ENCODE measurements around the gene LHX5.

The LHX5 gene

DNA sequence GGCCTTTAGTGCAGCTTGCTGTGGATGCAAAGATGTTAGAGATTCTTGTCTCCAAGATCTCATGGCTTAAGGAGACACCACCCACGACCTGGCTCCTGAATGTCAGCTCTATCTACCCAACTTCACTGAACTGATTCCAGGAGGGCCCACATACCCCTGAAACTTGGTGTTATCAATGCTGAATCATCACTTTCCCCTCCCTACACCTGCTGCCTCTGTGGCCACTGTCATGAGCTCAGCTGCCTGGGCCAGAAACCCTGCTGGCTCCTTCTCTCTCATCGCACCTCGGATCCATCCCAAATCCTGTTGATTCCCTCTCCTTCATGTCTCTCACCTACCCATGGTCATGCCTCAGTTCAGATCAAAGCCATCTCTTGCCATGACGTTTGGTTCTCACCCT, 15.1 kb upstream of the LHX5 start:
- H3K27ac Mint-ChIP-seq, result no peak overlapping the region
- H3K36me3 Mint-ChIP-seq, result no peaks in the 10 kb centered on the region
- no peak for ATAC-seq (replicated peaks)
- no peaks in the 10 kb centered on the region for H3K4me1 Mint-ChIP-seq
- H3K27me3 Mint-ChIP-seq, result peaks cover 53 to 77% of the 10 kb centered on the region in 2 donors
- peaks cover 0 to 5% of the 10 kb centered on the region in 2 donors for H3K9me3 Mint-ChIP-seq
- no peak overlapping the region for H3K4me3 Mint-ChIP-seq
- no peak for DNase-seq

DNA sequence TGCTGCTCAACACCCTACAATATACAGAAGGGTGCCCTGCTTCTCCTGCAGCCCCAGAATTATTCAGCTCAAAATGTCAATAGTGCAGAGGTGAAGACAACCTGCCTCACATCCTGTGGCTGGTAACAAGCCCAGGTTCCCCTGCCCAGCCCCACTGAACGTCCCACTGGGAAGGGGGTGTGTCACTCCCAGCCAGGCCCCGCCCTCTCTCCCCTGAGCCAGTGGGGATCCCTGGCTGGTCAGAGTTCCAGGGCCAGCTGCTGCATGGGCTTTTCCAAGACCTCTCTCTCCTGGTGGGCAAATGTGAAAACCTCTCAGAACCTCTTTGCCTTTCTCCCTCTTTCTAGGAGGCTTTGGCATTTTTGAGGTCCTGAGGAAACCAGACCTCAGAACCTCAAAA, 13.7 kb upstream of the LHX5 start:
- Mint-ChIP-seq H3K4me3 (no peak overlapping the region), H3K36me3 (no peaks in the 10 kb centered on the region), H3K27ac (no peak overlapping the region), H3K9me3 (no peaks in the 10 kb centered on the region), H3K27me3 (peaks cover 55 to 81% of the 10 kb centered on the region in 2 donors), H3K4me1 (no peaks in the 10 kb centered on the region)
- no peak for ATAC-seq (replicated peaks)
- no peak for DNase-seq

- Mint-ChIP-seq H3K36me3 (peaks cover 5 to 7% of the 10 kb centered on the region in 2 donors), H3K27me3 (peaks cover 65 to 91% of the 10 kb centered on the region in 2 donors)
Measured at GRCh38 chr12:113482334-113482733, 10.7 kb upstream of the LHX5 start.

GRCh38 chr12:113480336-113480971, 8.8 kb upstream of the LHX5 start:
- DNase-seq, result no peak
- no peak for ATAC-seq (replicated peaks)
- Mint-ChIP-seq H3K27me3 (peaks cover 62 to 93% of the 10 kb centered on the region in 2 donors), H3K36me3 (peaks cover 5 to 7% of the 10 kb centered on the region in 2 donors), H3K4me1 (peaks cover 4 to 16% of the 10 kb centered on the region in 2 donors), H3K27ac (peak overlapping the region; percentile 92), H3K4me3 (peak overlapping the region in 1 of 2 donors; percentile 65), H3K9me3 (peaks cover 2 to 4% of the 10 kb centered on the region in 2 donors)

More at GRCh38 chr12:113482334-113482733, 10.7 kb upstream of the LHX5 start:
- Mint-ChIP-seq H3K4me1 (peaks cover 4 to 16% of the 10 kb centered on the region in 2 donors), H3K4me3 (no peak overlapping the region), H3K9me3 (peaks cover 2 to 4% of the 10 kb centered on the region in 2 donors), H3K27ac (no peak overlapping the region)
- no peak for DNase-seq
- ATAC-seq (replicated peaks), result no peak

DNA sequence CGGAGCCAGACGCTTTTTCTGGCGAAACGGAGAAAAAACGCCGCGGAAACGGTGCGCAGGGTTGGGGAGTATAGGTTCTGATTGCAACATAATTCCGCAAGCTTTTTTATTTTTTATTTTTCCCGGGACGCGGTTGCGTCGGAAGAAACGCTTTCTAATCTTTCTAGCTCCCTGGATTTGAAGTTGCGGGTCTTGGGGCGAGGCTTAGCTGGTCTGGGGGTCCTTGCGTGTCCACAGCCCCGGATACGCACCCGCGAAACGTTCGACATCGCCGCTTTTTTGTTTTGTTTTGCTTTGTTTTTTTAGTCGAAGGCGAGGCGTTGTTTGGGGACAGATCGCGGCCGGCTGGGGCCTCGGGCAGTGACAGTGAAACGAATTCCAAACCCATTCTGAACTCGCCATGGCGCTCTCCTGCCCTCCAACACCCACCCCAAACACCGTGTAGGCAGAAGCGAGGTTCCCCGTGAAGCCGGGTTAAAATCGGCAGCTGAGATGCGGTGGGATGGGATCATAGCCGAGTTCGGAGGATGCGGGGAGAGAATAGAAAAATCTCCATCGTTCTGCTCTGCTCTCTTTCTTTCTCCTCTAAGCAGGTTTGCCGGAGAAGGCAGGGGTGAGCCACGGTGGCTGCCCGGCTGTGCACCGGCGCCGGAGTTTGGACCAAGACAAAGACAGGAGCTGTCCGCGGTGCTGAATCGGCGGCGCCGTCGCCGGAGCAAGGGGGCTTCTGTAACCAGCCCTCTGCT, 8.1 kb upstream of the LHX5 start:
- Mint-ChIP-seq H3K27ac (peak overlapping the region; percentile 92), H3K27me3 (peaks cover 68 to 94% of the 10 kb centered on the region in 2 donors), H3K4me1 (peaks cover 4 to 23% of the 10 kb centered on the region in 2 donors), H3K36me3 (peaks cover 5 to 7% of the 10 kb centered on the region in 2 donors), H3K4me3 (peak overlapping the region; percentile 35 to 65), H3K9me3 (peaks cover 2 to 4% of the 10 kb centered on the region in 2 donors)
- no peak for DNase-seq
- no peak for ATAC-seq (replicated peaks)

GRCh38 chr12:113479216-113479589, 7.5 kb upstream of the LHX5 start:
- peaks cover 2 to 4% of the 10 kb centered on the region in 2 donors for H3K9me3 Mint-ChIP-seq
- DNase-seq, result no peak
- peak overlapping the region in 1 of 2 donors; percentile 44 for H3K4me3 Mint-ChIP-seq
- no peak for ATAC-seq (replicated peaks)
- H3K36me3 Mint-ChIP-seq, result peaks cover 5 to 7% of the 10 kb centered on the region in 2 donors
- peak overlapping the region; percentile 92 for H3K27ac Mint-ChIP-seq
- H3K27me3 Mint-ChIP-seq, result peaks cover 74 to 97% of the 10 kb centered on the region in 2 donors
- peaks cover 8 to 29% of the 10 kb centered on the region in 2 donors for H3K4me1 Mint-ChIP-seq

DNA sequence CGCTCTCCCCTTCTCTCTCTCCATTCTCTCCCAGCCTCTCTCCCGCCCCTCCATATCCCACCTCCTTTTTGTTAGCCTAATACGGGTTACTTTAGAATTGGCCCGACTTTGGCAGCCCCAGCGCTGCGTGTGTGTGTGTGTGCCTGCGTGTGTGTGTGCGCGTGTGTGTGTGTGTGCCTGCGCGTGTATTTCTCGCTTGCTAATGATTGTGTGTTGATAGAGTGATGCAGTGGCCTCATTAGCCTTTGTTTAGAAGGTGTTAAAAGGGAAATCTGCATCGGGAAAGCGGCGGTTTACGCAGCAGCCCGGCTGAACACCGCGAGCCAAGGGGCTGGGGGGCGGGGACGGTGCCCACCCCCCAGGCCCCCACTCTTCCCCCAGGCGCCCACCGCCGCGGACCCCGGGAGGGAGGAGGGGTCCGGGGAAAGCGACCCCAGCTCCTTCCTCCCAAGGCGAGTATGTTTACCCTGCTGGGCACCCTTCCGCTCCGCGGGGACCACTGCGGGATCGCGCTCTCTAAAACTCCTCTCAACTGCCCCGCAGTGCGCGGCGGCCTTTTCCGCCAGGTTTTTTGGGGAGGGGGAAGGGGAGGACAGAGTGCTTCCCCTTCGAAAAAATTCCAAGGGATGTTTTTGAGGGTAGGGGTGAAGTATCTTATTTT, 6.8 kb upstream of the LHX5 start:
- Mint-ChIP-seq H3K27ac (no peak overlapping the region), H3K4me1 (peaks cover 12 to 32% of the 10 kb centered on the region in 2 donors), H3K9me3 (peaks cover 2 to 4% of the 10 kb centered on the region in 2 donors), H3K36me3 (peaks cover 5 to 7% of the 10 kb centered on the region in 2 donors), H3K4me3 (peak overlapping the region in 1 of 2 donors; percentile 44), H3K27me3 (peaks cover 76 to 97% of the 10 kb centered on the region in 2 donors)
- ATAC-seq (replicated peaks) (no peak), DNase-seq (no peak)

GRCh38 chr12:113477842-113478215, 6.2 kb upstream of the LHX5 start:
- peaks cover 5 to 7% of the 10 kb centered on the region in 2 donors for H3K36me3 Mint-ChIP-seq
- H3K27ac Mint-ChIP-seq, result no peak overlapping the region
- DNase-seq (no peak), ATAC-seq (replicated peaks) (no peak)
- H3K4me3 Mint-ChIP-seq, result no peak overlapping the region
- H3K4me1 Mint-ChIP-seq, result peaks cover 16 to 35% of the 10 kb centered on the region in 2 donors
- peaks cover 2 to 4% of the 10 kb centered on the region in 2 donors for H3K9me3 Mint-ChIP-seq
- peaks cover 76 to 97% of the 10 kb centered on the region in 2 donors for H3K27me3 Mint-ChIP-seq

- Mint-ChIP-seq H3K27ac (peak overlapping the region; percentile 32), H3K27me3 (peaks cover 76 to 97% of the 10 kb centered on the region in 2 donors), H3K4me1 (peaks cover 21 to 40% of the 10 kb centered on the region in 2 donors), H3K36me3 (peaks cover 7% of the 10 kb centered on the region in 2 donors), H3K9me3 (peaks cover 2 to 4% of the 10 kb centered on the region in 2 donors), H3K4me3 (peak overlapping the region; percentile 29)
- DNase-seq (no peak), ATAC-seq (replicated peaks) (no peak)
Measured at GRCh38 chr12:113477171-113477841, 5.6 kb upstream of the LHX5 start.

- DNase-seq (no peak), ATAC-seq (replicated peaks) (no peak)
- H3K4me3 Mint-ChIP-seq, result peak overlapping the region in 1 of 2 donors; percentile 39
- H3K9me3 Mint-ChIP-seq, result peaks cover 2 to 4% of the 10 kb centered on the region in 2 donors
- H3K36me3 Mint-ChIP-seq, result peaks cover 7% of the 10 kb centered on the region in 2 donors
- peak overlapping the region; percentile 27 for H3K27ac Mint-ChIP-seq
- peaks cover 77 to 98% of the 10 kb centered on the region in 2 donors for H3K27me3 Mint-ChIP-seq
- peaks cover 23 to 45% of the 10 kb centered on the region in 2 donors for H3K4me1 Mint-ChIP-seq
Measured at GRCh38 chr12:113476176-113476986, 4.7 kb upstream of the LHX5 start.

DNA sequence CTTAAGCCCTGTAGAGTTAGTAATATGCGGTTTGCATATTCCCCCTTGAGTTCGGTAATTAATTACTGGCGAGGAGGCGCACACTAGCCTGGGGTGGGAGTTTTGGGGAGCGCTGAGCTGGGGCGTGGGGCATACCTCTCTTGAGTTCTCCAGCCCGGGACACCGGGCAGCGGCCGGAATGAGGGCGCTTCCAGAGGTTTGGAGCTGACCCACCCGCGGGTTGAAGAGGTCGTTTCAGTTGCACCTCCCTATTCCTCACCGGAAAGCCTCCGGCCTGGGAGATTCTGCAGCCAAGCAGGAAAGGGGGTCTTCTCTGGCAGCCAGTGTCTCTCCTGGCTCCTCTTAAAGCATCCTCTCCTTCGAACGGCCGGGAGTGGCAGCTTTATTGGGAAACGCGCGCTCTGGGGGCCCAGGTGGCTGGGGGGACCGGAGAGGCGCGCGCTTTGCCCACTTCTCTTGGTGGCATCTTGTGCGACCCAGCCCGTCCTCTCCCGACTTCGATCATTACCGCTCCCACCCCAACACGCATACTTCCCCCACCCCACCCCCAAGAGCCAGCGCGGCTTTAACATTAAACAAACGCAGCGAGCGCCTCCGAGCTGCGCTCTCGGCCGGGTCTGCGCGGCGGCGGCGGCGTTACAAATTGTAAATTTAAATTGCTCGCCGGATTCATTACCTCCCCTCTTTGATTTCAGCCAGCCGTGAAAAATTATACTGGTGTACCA, 3.9 kb upstream of the LHX5 start:
- Mint-ChIP-seq H3K4me1 (peaks cover 27 to 50% of the 10 kb centered on the region in 2 donors), H3K36me3 (peaks cover 7% of the 10 kb centered on the region in 2 donors), H3K27ac (peak overlapping the region; percentile 44), H3K9me3 (peaks cover 2 to 4% of the 10 kb centered on the region in 2 donors), H3K4me3 (no peak overlapping the region), H3K27me3 (peaks cover 77 to 97% of the 10 kb centered on the region in 2 donors)
- DNase-seq (no peak), ATAC-seq (replicated peaks) (no peak)

DNA sequence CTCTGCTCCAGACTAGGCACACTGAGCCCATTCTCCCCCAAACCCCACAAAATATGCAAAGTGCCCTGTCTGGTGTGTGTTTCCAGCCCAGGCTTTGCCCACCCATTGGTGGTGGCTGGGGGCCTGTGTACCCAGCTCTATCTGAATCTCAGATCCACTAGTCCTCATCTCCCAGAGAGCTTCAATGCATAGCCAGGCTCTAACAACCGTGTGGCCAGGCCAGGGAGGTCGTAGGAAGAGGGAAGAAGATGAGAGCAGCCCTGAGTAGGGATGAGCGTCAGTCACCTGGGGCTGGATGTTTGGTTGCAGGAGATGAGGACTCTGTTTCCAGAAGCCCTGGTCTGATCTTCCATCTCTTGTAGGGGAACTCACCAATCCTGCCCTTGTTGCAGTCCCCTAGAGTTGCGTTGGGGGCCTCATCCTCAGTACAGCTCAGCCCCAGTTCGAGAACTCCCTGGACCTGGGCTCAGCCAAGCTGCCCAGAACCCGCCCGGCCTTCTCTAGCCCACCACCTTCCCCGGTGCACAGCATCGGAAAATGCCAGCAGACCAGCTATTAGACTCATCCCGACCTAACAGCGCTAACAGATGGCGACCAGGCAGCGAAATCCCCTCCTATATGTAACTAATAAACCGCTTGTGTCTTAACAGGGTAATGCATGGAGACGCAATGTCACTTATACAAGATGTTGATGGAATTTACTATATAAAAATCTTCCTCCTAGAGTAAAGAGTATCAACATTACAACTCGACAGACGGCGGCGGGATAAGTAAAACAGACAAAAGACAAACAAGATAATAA, 3.2 kb upstream of the LHX5 start:
- no peak for ATAC-seq (replicated peaks)
- Mint-ChIP-seq H3K4me1 (peaks cover 26 to 47% of the 10 kb centered on the region in 2 donors), H3K9me3 (peaks cover 2 to 4% of the 10 kb centered on the region in 2 donors), H3K27ac (peak overlapping the region; percentile 44), H3K36me3 (peaks cover 5 to 7% of the 10 kb centered on the region in 2 donors), H3K4me3 (peak overlapping the region; percentile 42 to 57), H3K27me3 (peaks cover 74 to 97% of the 10 kb centered on the region in 2 donors)
- no peak for DNase-seq
